ENCODE results near the gene PDZRN3.

The PDZRN3 gene

GRCh38 chr3:73459711-73460110, 165.0 kb downstream of the PDZRN3 start:
- TF ChIP-seq CTCF (IDR thresholded peaks at IDR 0.05): no peak

- TF ChIP-seq CTCF (IDR thresholded peaks at IDR 0.05): no peak
These were observed 171.1 kb downstream of the PDZRN3 start for GRCh38 chr3:73453666-73454065.

GRCh38 chr3:73452729-73453128, 172.0 kb downstream of the PDZRN3 start:
- TF ChIP-seq CTCF (IDR thresholded peaks at IDR 0.05): no peak

GRCh38 chr3:73451301-73451944, 173.3 kb downstream of the PDZRN3 start:
- TF ChIP-seq CTCF (IDR thresholded peaks at IDR 0.05): no peak

GRCh38 chr3:73449774-73450173, 175.0 kb downstream of the PDZRN3 start:
- no peak for TF ChIP-seq CTCF (IDR thresholded peaks at IDR 0.05)

GRCh38 chr3:73448761-73449301, 175.9 kb downstream of the PDZRN3 start:
- no peak for TF ChIP-seq CTCF (IDR thresholded peaks at IDR 0.05)

GRCh38 chr3:73448041-73448440, 176.7 kb downstream of the PDZRN3 start:
- no peak for TF ChIP-seq CTCF (IDR thresholded peaks at IDR 0.05)

GRCh38 chr3:73447111-73447510, 177.6 kb downstream of the PDZRN3 start:
- no peak for TF ChIP-seq CTCF (IDR thresholded peaks at IDR 0.05)
